Transverse colon (tissue), 4 donors: ENCODE data around the gene JPH3.

ENCODE experiments used
- CTCF ChIP-seq, 5 experiments: fragments of 200-600 bp in 3 of 5; fragments of 450-650 bp in 2 of 5; sonication (generic) in 3 of 5; IDR thresholded peaks; 1 replicate in 2 of 5; 2 replicates in 3 of 5; pipeline ENCODE4 v1.5.1; 2016 to 2017; ENCODE audit warnings: antibody characterized with exemption in 5 of 5, inconsistent platforms in 3 of 5, mild to moderate bottlenecking in 2 of 5, moderate library complexity in 1 of 5
- EP300 ChIP-seq: sonication (generic); formaldehyde crosslinking; IDR thresholded peaks from one replicate; pipeline ENCODE4 v1.6.1; 2017; ENCODE audit warnings: antibody characterized with exemption, low read depth
- POLR2A ChIP-seq: fragments of 450-650 bp; IDR thresholded peaks from one replicate; pipeline ENCODE4 v1.6.1; 2016; ENCODE audit warnings: antibody characterized with exemption, mild to moderate bottlenecking, moderate library complexity
- POLR2AphosphoS5 ChIP-seq, 3 donors: sonication (generic); formaldehyde crosslinking; IDR thresholded peaks; one replicate each; pipeline ENCODE4 v1.6.1; 2016; ENCODE audit warnings: antibody characterized with exemption in 3 of 3

- no peak for TF ChIP-seq CTCF (IDR thresholded peaks at IDR 0.05)
- TF ChIP-seq POLR2A: no peak
- TF ChIP-seq POLR2AphosphoS5 (IDR thresholded peaks at IDR 0.05): no peak
- no peak for TF ChIP-seq EP300
These were observed 35.0 kb downstream of the JPH3 start for GRCh38 chr16:87637357-87637756.
